HUES6 (cell line): ENCODE results near the gene TBC1D9B.
"Not testable (repeated sequence)": the region's sequence is repeated elsewhere in the genome, so short reads cannot be mapped to it uniquely, and the experiment has no call there.

Source experiments
- H3K27ac ChIP-seq: 2 replicates; pipeline ENCODE4 v1.7.0; 2013; ENCODE audit warnings: low read depth, mild to moderate bottlenecking, low read length, inconsistent platforms
- H3K27me3 ChIP-seq: 2 replicates; pipeline ENCODE4 v1.6.1; 2013; ENCODE audit warnings: low read length; ENCODE audit not compliant: control insufficient read depth, insufficient read depth
- H3K36me3 ChIP-seq: 2 replicates; pipeline ENCODE4 v1.6.1; 2013; ENCODE audit warnings: low read length; ENCODE audit not compliant: control insufficient read depth, insufficient read depth
- H3K4me1 ChIP-seq: 2 replicates; pipeline ENCODE4 v1.6.1; 2013; ENCODE audit warnings: low read length; ENCODE audit not compliant: control insufficient read depth, insufficient read depth
- H3K4me3 ChIP-seq: 2 replicates; pipeline ENCODE4 v1.5.1; 2013; ENCODE audit warnings: low read depth, low read length
- H3K9ac ChIP-seq: one replicate; pipeline ENCODE4 v1.6.1; 2013; ENCODE audit warnings: mild to moderate bottlenecking, low read length
- H3K9me3 ChIP-seq: 2 replicates; pipeline ENCODE4 v1.6.1; 2013; ENCODE audit warnings: low read depth, low read length; ENCODE audit not compliant: control insufficient read depth, insufficient read depth

TBC1D9B gene

DNA sequence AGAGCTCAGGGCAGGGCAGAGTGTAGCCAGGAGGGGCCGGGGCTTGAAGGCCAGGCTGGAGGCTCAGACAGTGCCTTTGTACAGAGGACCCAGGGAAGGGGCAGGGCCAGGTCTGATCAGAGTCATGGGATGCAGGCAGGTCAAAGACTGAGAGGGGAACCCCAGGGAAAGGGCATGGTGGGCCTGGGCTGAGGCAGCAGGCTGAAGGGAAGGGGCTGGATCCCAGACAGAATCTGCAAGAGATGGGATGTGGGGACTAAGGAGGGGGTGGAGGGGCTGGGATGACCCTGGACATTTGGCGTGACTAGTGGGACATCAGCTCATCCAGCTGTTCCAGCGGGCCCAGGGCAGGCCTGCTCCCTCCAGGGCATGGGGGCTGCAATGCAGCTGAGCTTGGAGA, 33.6 kb downstream of the TBC1D9B start:
- H3K4me1 ChIP-seq: no peaks in the 10 kb centered on the region
- no peak overlapping the region for H3K27ac ChIP-seq
- no peaks in the 10 kb centered on the region for H3K9me3 ChIP-seq
- H3K27me3 ChIP-seq: no peaks in the 10 kb centered on the region
- H3K9ac ChIP-seq: no peak overlapping the region
- peaks cover 82% of the 10 kb centered on the region for H3K36me3 ChIP-seq
- H3K4me3 ChIP-seq: no peak overlapping the region

DNA sequence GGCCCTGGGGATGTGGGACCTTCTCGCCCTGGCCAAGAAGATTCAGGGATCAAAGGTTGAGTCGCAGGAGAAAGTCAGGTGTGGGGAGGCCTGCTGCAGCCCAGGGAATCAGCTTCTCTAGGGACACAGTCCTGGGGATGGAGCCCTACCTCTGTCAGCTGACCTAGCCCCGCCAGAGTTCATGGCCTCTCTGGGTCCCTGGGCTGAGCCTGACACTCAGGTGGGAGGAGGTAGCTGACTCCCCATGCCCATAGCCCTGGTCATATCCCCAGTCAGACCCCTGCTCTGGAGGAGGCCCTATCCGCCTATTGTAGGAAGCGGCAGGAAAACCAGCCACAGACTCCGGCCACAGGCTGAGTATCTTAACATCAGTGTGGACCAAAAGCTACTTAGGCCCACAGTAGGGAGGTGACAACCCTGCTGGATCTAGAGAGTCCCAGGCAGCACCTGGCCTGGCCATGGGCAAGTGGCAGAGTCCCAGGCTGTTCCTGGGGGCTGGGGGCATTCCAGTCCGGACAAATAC, 34.0 kb downstream of the TBC1D9B start:
- no peak overlapping the region for H3K9ac ChIP-seq
- H3K27me3 ChIP-seq: no peaks in the 10 kb centered on the region
- no peak overlapping the region for H3K4me3 ChIP-seq
- no peaks in the 10 kb centered on the region for H3K9me3 ChIP-seq
- peaks cover 81% of the 10 kb centered on the region for H3K36me3 ChIP-seq
- no peaks in the 10 kb centered on the region for H3K4me1 ChIP-seq
- no peak overlapping the region for H3K27ac ChIP-seq

DNA sequence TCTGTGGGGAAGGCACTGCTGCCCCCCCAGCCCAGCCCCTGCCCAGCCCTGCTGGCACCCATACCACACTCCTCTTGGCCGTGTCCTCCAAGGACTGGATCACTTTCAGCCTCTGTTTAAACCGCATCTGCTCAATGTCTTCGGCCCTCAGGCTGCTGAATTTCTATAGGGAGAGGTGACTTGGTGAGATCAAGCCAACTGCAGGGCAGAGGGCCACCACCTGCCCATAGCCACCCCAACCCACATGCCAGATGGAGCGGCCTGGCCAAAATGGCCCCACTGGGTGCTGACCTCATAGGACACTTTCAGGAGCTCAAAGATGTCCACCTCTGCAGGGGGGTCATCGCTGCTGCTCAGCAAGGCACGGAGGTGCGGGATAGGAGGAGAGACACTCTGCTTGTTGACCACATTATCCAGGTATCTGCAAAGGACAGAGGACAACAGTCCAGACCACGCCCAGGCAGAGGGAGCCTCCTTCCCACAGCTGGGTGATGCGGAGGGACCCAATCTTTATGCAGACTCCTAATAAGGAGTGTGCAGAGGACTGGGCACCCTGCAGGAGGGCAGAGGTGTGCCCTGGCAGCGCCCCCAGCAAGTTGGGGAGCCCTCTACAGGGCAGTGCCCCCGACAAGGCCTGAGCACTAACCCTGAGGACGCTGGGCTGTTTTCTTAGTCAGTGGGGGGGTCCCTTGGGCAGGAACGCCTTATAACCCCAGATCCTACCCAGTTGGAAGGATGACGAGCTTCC, 34.7 kb downstream of the TBC1D9B start:
- Histone ChIP-seq H3K27ac (no peak overlapping the region), H3K9ac (no peak overlapping the region), H3K4me3 (no peak overlapping the region), H3K27me3 (no peaks in the 10 kb centered on the region), H3K36me3 (peaks cover 79% of the 10 kb centered on the region), H3K9me3 (no peaks in the 10 kb centered on the region), H3K4me1 (no peaks in the 10 kb centered on the region)

DNA sequence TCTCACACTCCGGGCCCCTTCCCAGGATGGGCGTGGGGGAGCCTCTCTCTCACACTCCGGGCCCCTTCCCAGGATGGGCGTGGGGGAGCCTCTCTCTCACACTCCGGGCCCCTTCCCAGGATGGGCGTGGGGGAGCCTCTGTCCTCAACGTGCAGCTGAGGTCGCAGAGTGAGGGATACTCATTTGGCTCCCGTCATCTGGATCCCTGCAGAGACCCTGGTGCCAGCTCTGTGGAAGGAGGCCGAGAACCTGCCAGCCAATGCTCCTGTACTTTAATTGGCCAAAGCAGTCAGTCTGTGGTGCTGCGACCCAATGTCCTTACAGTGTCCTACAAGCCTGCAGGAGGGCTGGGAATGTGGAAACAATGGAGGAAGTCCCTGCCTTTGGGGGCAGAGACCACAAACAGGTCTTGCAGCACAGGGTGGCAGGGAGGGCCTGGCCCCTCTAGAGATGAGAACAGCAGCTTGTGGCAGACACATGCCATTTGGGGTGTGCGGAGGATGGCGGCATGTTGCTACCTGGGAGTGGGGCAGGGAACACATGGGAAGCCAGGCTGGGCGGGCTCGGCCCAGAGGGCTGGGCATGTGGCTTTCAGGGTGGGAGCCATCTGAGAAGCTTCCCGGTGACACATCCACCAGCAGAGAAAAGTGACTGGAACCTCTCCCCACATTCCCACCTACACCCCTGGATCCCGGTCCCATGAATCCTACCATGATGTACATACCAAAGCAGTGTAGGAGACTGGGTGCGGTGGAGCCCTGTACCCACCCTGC, 35.5 kb downstream of the TBC1D9B start:
- H3K9me3 ChIP-seq: no peaks in the 10 kb centered on the region
- no peak overlapping the region for H3K4me3 ChIP-seq
- H3K27ac ChIP-seq: no peak overlapping the region
- peaks cover 77% of the 10 kb centered on the region for H3K36me3 ChIP-seq
- H3K4me1 ChIP-seq: no peaks in the 10 kb centered on the region
- no peaks in the 10 kb centered on the region for H3K27me3 ChIP-seq
- H3K9ac ChIP-seq: no peak overlapping the region

DNA sequence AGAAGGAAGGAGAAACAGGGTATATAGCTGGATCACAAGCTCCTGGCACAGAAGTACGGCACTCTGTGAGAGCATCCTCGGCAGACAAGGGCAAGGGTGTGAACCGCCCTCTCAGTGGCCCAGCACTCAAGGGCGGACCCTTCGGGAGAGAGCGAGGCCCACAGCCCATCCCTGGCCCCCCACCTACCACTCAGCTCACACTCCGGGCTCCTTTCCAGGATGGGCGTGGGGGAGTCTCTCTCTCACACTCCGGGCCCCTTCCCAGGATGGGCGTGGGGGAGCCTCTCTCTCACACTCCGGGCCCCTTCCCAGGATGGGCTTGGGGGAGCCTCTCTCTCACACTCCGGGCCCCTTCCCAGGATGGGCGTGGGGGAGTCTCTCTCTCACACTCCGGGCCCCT, 36.2 kb downstream of the TBC1D9B start:
- not testable (repeated sequence) for H3K9me3 ChIP-seq, H3K4me3 ChIP-seq, H3K27me3 ChIP-seq, H3K27ac ChIP-seq, H3K9ac ChIP-seq, H3K4me1 ChIP-seq
- H3K36me3 ChIP-seq: peaks cover 84% of the 10 kb centered on the region

DNA sequence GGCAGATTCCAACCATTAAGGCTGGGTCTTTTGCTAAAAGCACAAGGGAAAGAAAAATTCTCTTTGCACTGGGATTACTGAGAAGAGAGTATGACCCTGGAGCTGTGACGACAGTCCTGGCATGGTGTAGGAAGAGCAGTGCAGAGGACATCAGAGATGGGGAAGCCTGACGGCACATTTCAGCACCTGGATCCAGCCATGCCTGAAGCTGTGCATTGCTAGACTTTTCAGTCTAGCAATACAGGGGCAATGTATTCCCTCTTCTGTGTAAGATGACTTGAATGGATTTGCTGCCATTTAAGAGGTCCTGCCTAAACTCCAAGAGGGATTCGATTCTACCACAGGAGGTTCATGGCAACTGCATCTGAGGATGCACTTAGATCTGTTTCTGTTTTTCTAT, 36.7 kb downstream of the TBC1D9B start:
- Histone ChIP-seq H3K4me1 (no peaks in the 10 kb centered on the region), H3K27me3 (no peaks in the 10 kb centered on the region), H3K9me3 (no peaks in the 10 kb centered on the region), H3K9ac (no peak overlapping the region), H3K27ac (no peak overlapping the region), H3K36me3 (peaks cover 84% of the 10 kb centered on the region), H3K4me3 (no peak overlapping the region)

DNA sequence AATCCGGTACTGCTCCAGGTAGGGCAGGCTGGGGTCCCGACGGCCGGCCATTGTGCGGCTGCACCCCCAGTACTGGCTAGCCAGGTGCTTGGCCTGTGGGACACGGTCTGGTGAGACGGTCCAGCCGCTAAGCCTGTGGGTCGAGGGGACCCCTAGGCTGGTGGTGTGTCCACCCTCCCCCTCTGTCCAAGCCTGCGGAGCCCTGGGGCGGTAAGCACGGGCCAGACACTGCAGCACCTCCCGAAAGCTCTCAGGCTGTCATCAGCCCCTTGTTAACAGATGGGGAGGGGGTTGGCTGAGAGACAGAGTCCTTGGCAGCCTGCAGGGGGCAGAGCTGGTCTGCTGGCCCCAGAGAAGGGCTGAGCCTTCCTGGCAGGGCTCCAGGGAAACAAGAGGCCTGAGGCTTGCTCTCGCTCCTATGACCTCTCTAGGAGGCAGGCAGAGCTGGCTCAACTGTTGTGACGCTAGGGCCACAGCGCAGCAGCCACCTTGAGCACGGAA, 37.2 kb downstream of the TBC1D9B start:
- no peaks in the 10 kb centered on the region for H3K4me1 ChIP-seq
- H3K27me3 ChIP-seq: no peaks in the 10 kb centered on the region
- peaks cover 82% of the 10 kb centered on the region for H3K36me3 ChIP-seq
- no peaks in the 10 kb centered on the region for H3K9me3 ChIP-seq
- H3K9ac ChIP-seq: no peak overlapping the region
- no peak overlapping the region for H3K4me3 ChIP-seq
- H3K27ac ChIP-seq: no peak overlapping the region

DNA sequence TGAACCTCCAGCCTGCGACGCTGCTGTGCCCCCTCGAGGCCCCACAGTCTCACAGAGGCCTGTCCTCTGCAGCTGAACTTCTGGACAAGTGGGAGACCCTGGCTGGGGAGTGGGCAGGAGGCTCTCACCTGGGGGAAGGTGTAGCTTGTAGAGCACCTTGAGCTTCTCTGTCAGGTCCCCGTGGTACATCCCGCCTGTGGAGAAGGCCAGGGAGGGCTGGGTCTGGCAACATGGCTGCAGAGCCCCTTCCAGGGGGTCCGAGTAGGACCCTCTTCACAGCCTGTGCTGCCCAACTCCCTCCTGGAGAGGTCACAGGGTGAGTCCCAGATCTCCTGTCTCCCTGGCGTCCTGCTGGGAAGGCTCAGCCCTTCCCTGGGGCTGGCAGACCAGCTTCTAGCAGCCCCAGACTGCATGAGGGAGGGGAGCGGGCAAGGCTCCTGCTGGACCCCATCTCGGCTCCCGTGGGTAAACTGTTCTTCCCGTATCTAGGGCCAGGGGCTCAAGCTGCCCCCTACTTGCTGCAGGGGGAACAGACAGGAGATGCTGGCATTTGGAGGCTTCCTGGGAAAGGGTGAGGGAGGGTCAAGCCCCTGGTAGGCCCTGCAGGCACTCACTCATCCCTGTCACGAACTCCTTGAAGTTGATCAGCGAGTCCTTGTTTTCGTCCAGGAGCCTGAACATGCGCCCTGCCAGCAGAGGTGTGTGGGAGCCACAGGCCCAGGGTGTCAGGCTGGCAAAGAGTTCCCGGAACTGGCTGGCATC, 37.9 kb downstream of the TBC1D9B start:
- no peak overlapping the region for H3K4me3 ChIP-seq
- H3K27me3 ChIP-seq: no peaks in the 10 kb centered on the region
- H3K9ac ChIP-seq: no peak overlapping the region
- H3K36me3 ChIP-seq: peaks cover 82% of the 10 kb centered on the region
- H3K9me3 ChIP-seq: no peaks in the 10 kb centered on the region
- H3K4me1 ChIP-seq: no peaks in the 10 kb centered on the region
- H3K27ac ChIP-seq: no peak overlapping the region

DNA sequence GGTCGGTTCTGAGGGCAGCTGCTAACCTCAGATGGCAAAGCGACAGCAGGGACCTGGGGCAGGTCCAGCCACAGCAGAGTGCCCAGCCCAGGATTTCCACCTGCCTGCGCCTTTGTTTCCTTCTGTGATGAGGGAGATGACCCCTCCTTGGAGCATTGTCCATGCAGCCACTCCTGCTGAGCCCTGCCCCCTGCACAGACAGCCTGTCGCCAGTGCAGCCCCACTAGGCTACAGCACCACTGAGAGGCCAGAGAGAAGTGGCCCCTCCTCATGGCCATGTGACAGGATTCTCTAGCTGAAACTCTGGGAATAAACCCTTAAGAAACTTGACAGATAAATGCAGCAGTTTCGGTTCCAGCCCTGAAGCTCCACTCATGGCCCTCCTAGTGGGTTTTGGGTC, 38.6 kb downstream of the TBC1D9B start:
- Histone ChIP-seq H3K4me3 (no peak overlapping the region), H3K4me1 (no peaks in the 10 kb centered on the region), H3K27me3 (no peaks in the 10 kb centered on the region), H3K9me3 (no peaks in the 10 kb centered on the region), H3K36me3 (peaks cover 81% of the 10 kb centered on the region), H3K9ac (no peak overlapping the region), H3K27ac (no peak overlapping the region)

DNA sequence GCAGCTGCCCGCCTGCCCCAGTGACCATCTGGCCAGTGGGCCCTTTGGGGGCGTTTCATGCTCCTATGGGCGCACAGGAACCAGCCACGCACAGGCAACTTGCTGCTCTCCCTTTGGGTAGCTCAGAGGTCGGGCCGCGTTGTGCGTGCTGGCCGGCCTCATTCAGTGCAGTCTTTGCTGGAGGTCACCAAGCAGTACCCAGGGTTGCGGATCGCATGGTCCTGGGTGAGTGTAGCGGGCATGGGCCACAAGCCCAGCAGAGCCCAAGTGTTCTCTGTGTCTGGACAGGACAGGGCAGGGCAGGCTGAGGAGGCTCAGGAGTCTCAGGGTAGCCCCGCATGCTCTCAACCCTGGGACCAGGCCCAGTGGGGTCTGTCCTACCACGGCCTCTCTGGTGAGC, 39.2 kb downstream of the TBC1D9B start:
- no peaks in the 10 kb centered on the region for H3K4me1 ChIP-seq
- no peaks in the 10 kb centered on the region for H3K9me3 ChIP-seq
- H3K36me3 ChIP-seq: peaks cover 81% of the 10 kb centered on the region
- H3K27ac ChIP-seq: no peak overlapping the region
- H3K4me3 ChIP-seq: no peak overlapping the region
- H3K27me3 ChIP-seq: no peaks in the 10 kb centered on the region
- no peak overlapping the region for H3K9ac ChIP-seq
